SK-N-SH (cell line): ENCODE results near the gene WFDC9. TPM values are rescaled to one million over a fixed set of nuclear protein-coding genes. Genes with fewer than 3 reads are reported as not detected.

Experiments used
- CTCF ChIA-PET: fragments of 300-600, 350-600 bp; formaldehyde crosslinking; extraction: SDS; loops from one replicate; lab custom pipeline; 2021; lab: Yijun Ruan, JAX
- POLR2A ChIA-PET: fragments of 350-600 bp; sonication (Branson Sonifier 250); formaldehyde crosslinking; extraction: SDS; loops from one replicate; lab custom pipeline; 2020; ENCODE audit warnings: antibody characterized with exemption, inconsistent platforms; lab: Yijun Ruan, JAX
- DNase-seq: peaks from one replicate; pipeline ENCODE4 v3.0.0; 2012
- H2AFZ ChIP-seq: fragments of 200-600 bp; sonication (generic); 2 replicates; pipeline ENCODE4 v1.8.1; 2016; ENCODE audit warnings: antibody characterized with exemption, mild to moderate bottlenecking, low read depth
- H3F3A ChIP-seq: fragments of 200-600 bp; sonication (generic); replicated peaks from 2 replicates; pipeline ENCODE3; 2016; ENCODE audit warnings: antibody characterized with exemption, mild to moderate bottlenecking; ENCODE audit not compliant: insufficient read depth
- H3K27ac ChIP-seq, 2 experiments: fragments of 200-500 bp in 1 of 2; fragments of 200-600 bp in 1 of 2; sonication (Bioruptor generic) in 1 of 2; sonication (generic), shearing (Covaris generic) in 1 of 2; 2 replicates each; pipeline versions ENCODE4 v1.5.1 to v1.6.1; 2014 to 2016; ENCODE audit warnings: low read depth in 2 of 2, inconsistent platforms in 1 of 2, low read length in 1 of 2, mild to moderate bottlenecking in 1 of 2, mixed read lengths in 1 of 2
- H3K27me3 ChIP-seq: fragments of 200-600 bp; sonication (generic), shearing (Covaris generic); 2 replicates; pipeline ENCODE4 v1.6.1; 2016; ENCODE audit warnings: mixed run types; ENCODE audit not compliant: insufficient read depth
- H3K36me3 ChIP-seq, 2 experiments: fragments of 200-500 bp in 1 of 2; fragments of 200-600 bp in 1 of 2; sonication (Bioruptor generic) in 1 of 2; sonication (generic) in 1 of 2; replicated peaks in 1 of 2; 2 replicates each; pipeline versions ENCODE3 to v1.5.1; 2014 to 2016; ENCODE audit warnings: low read length in 1 of 2, mild to moderate bottlenecking in 1 of 2; ENCODE audit not compliant: insufficient read depth in 2 of 2, control insufficient read depth in 1 of 2
- H3K4me1 ChIP-seq, 2 experiments: fragments of 200-500 bp in 1 of 2; fragments of 200-600 bp in 1 of 2; sonication (Bioruptor generic) in 1 of 2; sonication (generic), shearing (Covaris generic) in 1 of 2; 2 replicates each; pipeline versions ENCODE4 v1.5.1 to v1.6.1; 2014 to 2016; ENCODE audit warnings: low read depth in 1 of 2, low read length in 1 of 2, mixed run types in 1 of 2; ENCODE audit not compliant: insufficient read depth in 2 of 2, control insufficient read depth in 1 of 2
- H3K4me2 ChIP-seq: fragments of 200-600 bp; sonication (generic), shearing (Covaris generic); 2 replicates; pipeline ENCODE4 v1.6.1; 2017; ENCODE audit warnings: mixed run types
- H3K4me3 ChIP-seq, 2 experiments: fragments of 200-500 bp in 1 of 2; fragments of 200-600 bp in 1 of 2; sonication (Bioruptor generic) in 1 of 2; sonication (generic), shearing (Covaris generic) in 1 of 2; 2 replicates each; pipeline versions ENCODE4 v1.5.1 to v1.8.1; 2014 to 2016; ENCODE audit warnings: low read depth in 2 of 2, inconsistent platforms in 1 of 2, low read length in 1 of 2, mild to moderate bottlenecking in 1 of 2, mixed read lengths in 1 of 2, moderate library complexity in 1 of 2
- H3K79me2 ChIP-seq: fragments of 200-600 bp; sonication (generic); 2 replicates; pipeline ENCODE4 v1.8.1; 2017; ENCODE audit warnings: mild to moderate bottlenecking; ENCODE audit not compliant: insufficient read depth
- H3K9ac ChIP-seq: fragments of 200-600 bp; sonication (generic); 2 replicates; pipeline ENCODE4 v1.6.1; 2017; ENCODE audit warnings: mixed run types
- H3K9me2 ChIP-seq: fragments of 200-600 bp; sonication (generic); 2 replicates; pipeline ENCODE4 v1.6.1; 2017; ENCODE audit warnings: mixed run types
- H3K9me3 ChIP-seq: fragments of 200-600 bp; sonication (generic); 2 replicates; pipeline ENCODE4 v1.6.1; 2017; ENCODE audit warnings: mixed run types, mild to moderate bottlenecking, moderate library complexity
- H4K20me1 ChIP-seq: fragments of 200-600 bp; sonication (generic); 2 replicates; pipeline ENCODE4 v1.6.1; 2017; ENCODE audit warnings: mild to moderate bottlenecking, mixed run types; ENCODE audit not compliant: insufficient read depth
- CTCF ChIP-seq: fragments of 200-600 bp; sonication (generic); IDR thresholded peaks from 2 replicates; pipeline ENCODE4 v1.6.1; 2017; ENCODE audit warnings: antibody characterized with exemption, mild to moderate bottlenecking, moderate library complexity
- EZH2phosphoT487 ChIP-seq: fragments of 200-600 bp; sonication (generic); IDR thresholded peaks from 2 replicates; pipeline ENCODE4 v1.6.1; 2017; ENCODE audit warnings: low read depth, mixed run types, mild to moderate bottlenecking, antibody characterized with exemption, moderate library complexity, borderline replicate concordance
- FOXJ3 ChIP-seq: sonication (generic); formaldehyde crosslinking; IDR thresholded peaks from 2 replicates; pipeline ENCODE4 v1.5.1; 2020; ENCODE audit warnings: mild to moderate bottlenecking, missing genetic modification reagents
- FOXM1 ChIP-seq: IDR thresholded peaks from 2 replicates; pipeline ENCODE4 v1.4.0; 2012; ENCODE audit warnings: low read depth, mild to moderate bottlenecking
- JUND ChIP-seq: IDR thresholded peaks from 2 replicates; pipeline ENCODE4 v1.4.0; 2012
- NFIC ChIP-seq: IDR thresholded peaks from 2 replicates; pipeline ENCODE4 v1.4.0; 2012; ENCODE audit warnings: borderline replicate concordance
- POLR2AphosphoS5 ChIP-seq: IDR thresholded peaks from 2 replicates; pipeline ENCODE4 v1.6.1; 2012; ENCODE audit warnings: low read depth, low read length
- RAD21 ChIP-seq: IDR thresholded peaks from 2 replicates; pipeline ENCODE4 v1.6.1; 2012; ENCODE audit warnings: mild to moderate bottlenecking, low read length
- RCOR1 ChIP-seq: fragments of 150-350 bp; IDR thresholded peaks from 2 replicates; pipeline ENCODE4 v1.6.1; 2017; ENCODE audit warnings: antibody characterized with exemption, low read length
- REST ChIP-seq: IDR thresholded peaks from 2 replicates; pipeline ENCODE4 v1.6.1; 2012; ENCODE audit warnings: mild to moderate bottlenecking, low read depth, low read length, moderate library complexity
- SIN3A ChIP-seq: IDR thresholded peaks from 2 replicates; pipeline ENCODE4 v1.6.1; 2012; ENCODE audit warnings: low read depth, mild to moderate bottlenecking, low read length, moderate library complexity, borderline replicate concordance
- SMC3 ChIP-seq: IDR thresholded peaks from 2 replicates; pipeline ENCODE4 v1.6.1; 2012; ENCODE audit warnings: low read depth, low read length, improper control_type of control experiment
- USF2 ChIP-seq: fragments of 150-350 bp; IDR thresholded peaks from 2 replicates; pipeline ENCODE4 v1.6.1; 2017; ENCODE audit warnings: antibody characterized with exemption, low read length, low read depth, borderline replicate concordance
- YY1 ChIP-seq: IDR thresholded peaks from 2 replicates; pipeline ENCODE4 v1.4.0; 2012; ENCODE audit warnings: low read depth, mild to moderate bottlenecking
- WGBS: methylation state at CpG from one replicate; pipeline ENCODE4 v1.1.6; 2017; ENCODE audit warnings: low lambda C conversion rate; 5-methylcytosine and 5-hydroxymethylcytosine counted together
- polyA plus RNA-seq, 3 experiments: library from polyadenylated mRNA; depleted of rRNA; stranded (reverse); fragments of >200 nt; gene quantifications; 2 replicates each; pipeline ENCODE4 v1.2.3, GENCODE V29; 2012
- TF ChIP-seq, protein P1 (sequence below): IDR thresholded peaks from 2 replicates; pipeline ENCODE4; 2012
- TF ChIP-seq, protein P2 (sequence below): IDR thresholded peaks from 2 replicates; pipeline ENCODE4 v1.4.0; 2012; ENCODE audit warnings: low read depth, borderline replicate concordance

Gene WFDC9
- polyA plus RNA-seq, 1 of the 3 experiments (the other 2 are of a cell fraction): not detected

DNA sequence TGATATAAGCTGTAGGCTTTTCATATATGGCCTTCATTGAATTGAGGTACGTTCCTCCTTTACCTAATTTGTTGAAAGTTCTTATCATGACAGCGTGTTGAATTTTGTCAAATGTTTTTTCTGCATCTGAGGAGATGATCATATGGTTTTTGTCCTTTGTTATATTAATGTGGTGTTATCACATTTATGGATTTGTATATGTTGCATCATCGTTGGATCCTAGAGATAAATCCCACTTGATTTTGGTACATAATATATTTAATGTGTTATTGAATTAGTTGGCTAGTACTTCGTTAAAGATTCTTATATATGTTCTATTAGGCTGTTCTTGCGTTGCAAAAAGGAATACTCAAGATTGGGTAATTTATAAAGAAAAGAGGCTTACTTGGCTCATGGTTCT lies 8.6 kb upstream of the WFDC9 start (continued):
- TF ChIP-seq CTCF (no peak), NFIC (no peak)
- TF ChIP-seq, protein P1, sequence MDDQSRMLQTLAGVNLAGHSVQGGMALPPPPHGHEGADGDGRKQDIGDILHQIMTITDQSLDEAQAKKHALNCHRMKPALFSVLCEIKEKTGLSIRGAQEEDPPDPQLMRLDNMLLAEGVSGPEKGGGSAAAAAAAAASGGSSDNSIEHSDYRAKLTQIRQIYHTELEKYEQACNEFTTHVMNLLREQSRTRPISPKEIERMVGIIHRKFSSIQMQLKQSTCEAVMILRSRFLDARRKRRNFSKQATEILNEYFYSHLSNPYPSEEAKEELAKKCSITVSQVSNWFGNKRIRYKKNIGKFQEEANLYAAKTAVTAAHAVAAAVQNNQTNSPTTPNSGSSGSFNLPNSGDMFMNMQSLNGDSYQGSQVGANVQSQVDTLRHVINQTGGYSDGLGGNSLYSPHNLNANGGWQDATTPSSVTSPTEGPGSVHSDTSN: no peak

- H3K27me3 ChIP-seq: no peaks in the 10 kb centered on the region
- 0% methylated on average over 1 of the region's 1 CpG for WGBS
- H2AFZ ChIP-seq: no peak overlapping the region
- POLR2A ChIA-PET: no interaction called here
- H3K36me3 ChIP-seq: no peaks in the 10 kb centered on the region
- H3K27ac ChIP-seq: no peak overlapping the region
- no peaks in the 10 kb centered on the region for H3K4me1 ChIP-seq
- TF ChIP-seq SMC3 (no peak), YY1 (no peak), NFIC (no peak), SIN3A (no peak), POLR2AphosphoS5 (no peak), CTCF (no peak), EZH2phosphoT487 (no peak), FOXJ3 (no peak)
- H3K9ac ChIP-seq: no peak overlapping the region
- H3K4me3 ChIP-seq: no peak overlapping the region
- H3K9me3 ChIP-seq: no peaks in the 10 kb centered on the region
- no peaks in the 10 kb centered on the region for H3K79me2 ChIP-seq
- CTCF ChIA-PET: no interaction called here
- H4K20me1 ChIP-seq: no peaks in the 10 kb centered on the region
- no peaks in the 10 kb centered on the region for H3F3A ChIP-seq
- H3K4me2 ChIP-seq: no peak overlapping the region
- H3K9me2 ChIP-seq: no peaks in the 10 kb centered on the region
- no peak for DNase-seq
Observed at GRCh38 chr20:45636513-45636912, 5.4 kb upstream of the WFDC9 start.

- H3K4me2 ChIP-seq: no peak overlapping the region
- no peaks in the 10 kb centered on the region; a peak in 1 of 4 replicates for H3K4me1 ChIP-seq
- H3K9me3 ChIP-seq: no peaks in the 10 kb centered on the region
- no peak overlapping the region for H3K9ac ChIP-seq
- no peak overlapping the region for H2AFZ ChIP-seq
- no peak overlapping the region for H3K4me3 ChIP-seq
- no peak for DNase-seq
- H3F3A ChIP-seq: no peaks in the 10 kb centered on the region
- CTCF ChIA-PET: interaction anchor here (0.9 to 4.2 kb wide), 4 partner anchors 9 to 140 kb away, joined by 3 to 21 read pairs (median 4); no protein-coding TSS in a partner anchor
- POLR2A ChIA-PET: no interaction called here
- H3K36me3 ChIP-seq: no peaks in the 10 kb centered on the region
- no peaks in the 10 kb centered on the region for H4K20me1 ChIP-seq
- H3K79me2 ChIP-seq: no peaks in the 10 kb centered on the region
- no peak overlapping the region for H3K27ac ChIP-seq
- H3K9me2 ChIP-seq: no peaks in the 10 kb centered on the region
- no peaks in the 10 kb centered on the region for H3K27me3 ChIP-seq
- TF ChIP-seq, protein P2, sequence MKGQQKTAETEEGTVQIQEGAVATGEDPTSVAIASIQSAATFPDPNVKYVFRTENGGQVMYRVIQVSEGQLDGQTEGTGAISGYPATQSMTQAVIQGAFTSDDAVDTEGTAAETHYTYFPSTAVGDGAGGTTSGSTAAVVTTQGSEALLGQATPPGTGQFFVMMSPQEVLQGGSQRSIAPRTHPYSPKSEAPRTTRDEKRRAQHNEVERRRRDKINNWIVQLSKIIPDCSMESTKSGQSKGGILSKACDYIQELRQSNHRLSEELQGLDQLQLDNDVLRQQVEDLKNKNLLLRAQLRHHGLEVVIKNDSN: no peak
- no peak for TF ChIP-seq RAD21
- TF ChIP-seq REST: no peak
- no peak for TF ChIP-seq FOXM1
- no peak for TF ChIP-seq USF2
- no peak for TF ChIP-seq JUND
- TF ChIP-seq NFIC: no peak
- TF ChIP-seq RCOR1: no peak
Observed at GRCh38 chr20:45630371-45630770, 713 bp downstream of the WFDC9 start.
